ENCODE data around the gene FOXK1.
"Not testable (repeated sequence)": the region's sequence is repeated elsewhere in the genome, so short reads cannot be mapped to it uniquely, and the experiment has no call there.

Gene FOXK1

GRCh38 chr7:4690953-4691856 is 9.1 kb downstream of the FOXK1 start:
- Histone ChIP-seq H3K9me3 (replicated peaks in 1 of 11) (no peaks in the 10 kb centered on the region), H3K4me3 (no peak overlapping the region), H3K27ac (peak overlapping the region in 6 of 11 experiments; percentile 17 to 76 (median 44); a peak in 6 of 22 replicates), H3K9ac (no peak overlapping the region; a peak in 1 of 22 replicates), H4K20me1 (peaks cover 93 to 100% (median 100%) of the 10 kb centered on the region in 11 experiments), H3K27me3 (no peaks in the 10 kb centered on the region), H3K4me2 (peak overlapping the region; percentile 54 to 99 (median 83); a peak in 21 of 22 replicates), H3K4me1 (peaks cover 68 to 99% (median 90%) of the 10 kb centered on the region in 10 experiments), H3K36me3 (peaks cover 0 to 22% (median 13%) of the 10 kb centered on the region in 11 experiments; a peak in 17 of 22 replicates)
- no peak for TF ChIP-seq Cebpa-rat (IDR thresholded peaks at IDR 0.05)

GRCh38 chr7:4692055-4692454 is 10.0 kb downstream of the FOXK1 start:
- peaks cover 93 to 100% (median 100%) of the 10 kb centered on the region in 11 experiments for H4K20me1 ChIP-seq
- H3K4me3 ChIP-seq: no peak overlapping the region
- no peaks in the 10 kb centered on the region for H3K9me3 ChIP-seq (replicated peaks in 1 of 11)
- H3K27ac ChIP-seq: peak overlapping the region in 9 of 11 experiments; percentile 24 to 78 (median 66); a peak in 12 of 22 replicates
- no peaks in the 10 kb centered on the region for H3K27me3 ChIP-seq
- H3K36me3 ChIP-seq: peaks cover 0 to 23% (median 16%) of the 10 kb centered on the region in 11 experiments; a peak in 15 of 22 replicates
- peaks cover 67 to 99% (median 82%) of the 10 kb centered on the region in 10 experiments for H3K4me1 ChIP-seq
- peak overlapping the region in 4 of 11 experiments; percentile 7 to 63 (median 40); a peak in 1 of 22 replicates for H3K9ac ChIP-seq
- H3K4me2 ChIP-seq: peak overlapping the region; percentile 41 to 99 (median 73)
- TF ChIP-seq Cebpa-rat (IDR thresholded peaks at IDR 0.05): no peak

- peaks cover 92 to 100% (median 100%) of the 10 kb centered on the region in 11 experiments for H4K20me1 ChIP-seq
Measured at GRCh38 chr7:4692622-4693021, 10.5 kb downstream of the FOXK1 start.

GRCh38 chr7:4693152-4693551 is 11.1 kb downstream of the FOXK1 start:
- Histone ChIP-seq H3K36me3 (peaks cover 0 to 26% (median 17%) of the 10 kb centered on the region in 11 experiments; a peak in 14 of 22 replicates), H3K27me3 (no peaks in the 10 kb centered on the region), H3K9ac (peak overlapping the region in 10 of 11 experiments; percentile 2 to 63 (median 46); a peak in 15 of 22 replicates), H3K4me1 (peaks cover 65 to 91% (median 72%) of the 10 kb centered on the region in 10 experiments), H3K9me3 (replicated peaks in 1 of 11) (no peaks in the 10 kb centered on the region), H3K4me3 (no peak overlapping the region), H4K20me1 (peaks cover 86 to 100% (median 100%) of the 10 kb centered on the region in 11 experiments), H3K27ac (peak overlapping the region in 10 of 11 experiments; percentile 34 to 78 (median 66); a peak in 19 of 22 replicates), H3K4me2 (peak overlapping the region; percentile 41 to 99 (median 72); a peak in 21 of 22 replicates)
- TF ChIP-seq Cebpa-rat (IDR thresholded peaks at IDR 0.05): no peak

More at GRCh38 chr7:4692622-4693021, 10.5 kb downstream of the FOXK1 start:
- H3K4me3 ChIP-seq; H3K27me3 ChIP-seq; H3K9me3 ChIP-seq (replicated peaks in 1 of 11): not testable (repeated sequence)
- Histone ChIP-seq H3K36me3 (peaks cover 0 to 26% (median 17%) of the 10 kb centered on the region in 11 experiments; a peak in 14 of 22 replicates), H3K4me1 (peaks cover 65 to 96% (median 77%) of the 10 kb centered on the region in 10 experiments), H3K9ac (peak overlapping the region in 3 of 11 experiments; percentile 44 to 63 (median 61); a peak in 4 of 22 replicates), H3K27ac (peak overlapping the region in 9 of 11 experiments; percentile 24 to 78 (median 66); a peak in 15 of 22 replicates), H3K4me2 (peak overlapping the region; percentile 41 to 99 (median 72))

GRCh38 chr7:4693749-4694148 is 11.7 kb downstream of the FOXK1 start:
- Histone ChIP-seq H3K27me3 (no peaks in the 10 kb centered on the region), H3K4me2 (peak overlapping the region; percentile 12 to 99 (median 72); a peak in 21 of 22 replicates), H3K4me1 (peaks cover 60 to 85% (median 66%) of the 10 kb centered on the region in 10 experiments), H3K4me3 (no peak overlapping the region), H3K9ac (peak overlapping the region in 10 of 11 experiments; percentile 2 to 63 (median 46); a peak in 15 of 22 replicates), H4K20me1 (peaks cover 86 to 100% (median 100%) of the 10 kb centered on the region in 11 experiments), H3K9me3 (replicated peaks in 1 of 11) (no peaks in the 10 kb centered on the region), H3K36me3 (peaks cover 0 to 26% (median 17%) of the 10 kb centered on the region in 11 experiments; a peak in 14 of 22 replicates), H3K27ac (peak overlapping the region in 10 of 11 experiments; percentile 34 to 78 (median 66); a peak in 19 of 22 replicates)
- TF ChIP-seq Cebpa-rat (IDR thresholded peaks at IDR 0.05): no peak

- Histone ChIP-seq H3K4me1 (peaks cover 55 to 79% (median 61%) of the 10 kb centered on the region in 10 experiments), H3K4me3 (no peak overlapping the region), H3K36me3 (peaks cover 0 to 26% (median 17%) of the 10 kb centered on the region in 11 experiments; a peak in 14 of 22 replicates), H3K27me3 (no peaks in the 10 kb centered on the region), H3K9me3 (replicated peaks in 1 of 11) (no peaks in the 10 kb centered on the region), H4K20me1 (peaks cover 86 to 100% (median 100%) of the 10 kb centered on the region in 11 experiments), H3K9ac (no peak overlapping the region), H3K27ac (peak overlapping the region in 4 of 11 experiments; percentile 7 to 76 (median 62); a peak in 4 of 22 replicates), H3K4me2 (peak overlapping the region in 7 of 11 experiments; percentile 4 to 99 (median 71); a peak in 6 of 22 replicates)
- no peak for TF ChIP-seq Cebpa-rat (IDR thresholded peaks at IDR 0.05)
Measured at GRCh38 chr7:4694305-4694704, 12.2 kb downstream of the FOXK1 start.

GRCh38 chr7:4698707-4699275 is 16.7 kb downstream of the FOXK1 start:
- Histone ChIP-seq H3K36me3 (peaks cover 0 to 36% (median 21%) of the 10 kb centered on the region in 11 experiments; a peak in 15 of 22 replicates), H3K4me2 (no peak overlapping the region), H3K4me1 (peaks cover 33 to 69% (median 46%) of the 10 kb centered on the region in 10 experiments), H3K9me3 (replicated peaks in 1 of 11) (no peaks in the 10 kb centered on the region), H4K20me1 (peaks cover 91 to 100% (median 100%) of the 10 kb centered on the region in 11 experiments), H3K27me3 (no peaks in the 10 kb centered on the region), H3K9ac (no peak overlapping the region), H3K4me3 (no peak overlapping the region), H3K27ac (no peak overlapping the region; a peak in 1 of 22 replicates)
- TF ChIP-seq Cebpa-rat (IDR thresholded peaks at IDR 0.05): no peak

- TF ChIP-seq Cebpa-rat (IDR thresholded peaks at IDR 0.05): no peak
- H3K36me3 ChIP-seq: peaks cover 0 to 36% (median 17%) of the 10 kb centered on the region in 11 experiments; a peak in 14 of 22 replicates
- no peak overlapping the region for H3K27ac ChIP-seq
- H3K4me3 ChIP-seq: no peak overlapping the region
- H3K9me3 ChIP-seq (replicated peaks in 1 of 11): no peaks in the 10 kb centered on the region
- H3K9ac ChIP-seq: no peak overlapping the region
- H3K4me1 ChIP-seq: peaks cover 29 to 64% (median 43%) of the 10 kb centered on the region in 10 experiments
- peaks cover 91 to 100% (median 100%) of the 10 kb centered on the region in 11 experiments for H4K20me1 ChIP-seq
- H3K4me2 ChIP-seq: no peak overlapping the region
- no peaks in the 10 kb centered on the region for H3K27me3 ChIP-seq
Measured at GRCh38 chr7:4699841-4700240, 17.7 kb downstream of the FOXK1 start.

All from BLaER1 treated with 17β-estradiol and CSF1 and Interleukin-3, amounts not matched to agents 10 nM and 100 nM (cell line).